Stimulated activated CD4-positive, alpha-beta T cell treated with anti-CD3 and anti-CD28 coated beads, TNF-alpha, amount 100 ng/mL, for 24 hours (primary cell): Measurements from ENCODE around the gene CACNA1A.
"Not testable (repeated sequence)": the region's sequence is repeated elsewhere in the genome, so short reads cannot be mapped to it uniquely, and the experiment has no call there.

Source experiments
- DNase-seq, 3 experiments: peaks; one replicate each; pipeline ENCODE4 v3.0.0-alpha.2; 2020; ENCODE audit warnings: low read depth in 3 of 3

CACNA1A gene

GRCh38 chr19:13366529-13367143 is 139.6 kb downstream of the CACNA1A start:
- DNase-seq: no peak

GRCh38 chr19:13363954-13364353 is 142.3 kb downstream of the CACNA1A start:
- no peak for DNase-seq

GRCh38 chr19:13363245-13363644 is 143.0 kb downstream of the CACNA1A start:
- no peak for DNase-seq

- no peak for DNase-seq
These were observed 143.6 kb downstream of the CACNA1A start for GRCh38 chr19:13362668-13363067.

- not testable (repeated sequence) for DNase-seq
These were observed 144.6 kb downstream of the CACNA1A start for GRCh38 chr19:13361726-13362125.

GRCh38 chr19:13356686-13357280 is 149.5 kb downstream of the CACNA1A start:
- no peak for DNase-seq

- DNase-seq: no peak
These were observed 150.1 kb downstream of the CACNA1A start for GRCh38 chr19:13356185-13356584.

- DNase-seq: no peak
These were observed 150.9 kb downstream of the CACNA1A start for GRCh38 chr19:13355356-13355755.

- no peak for DNase-seq
These were observed 152.7 kb downstream of the CACNA1A start for GRCh38 chr19:13353625-13354024.

- DNase-seq: no peak
These were observed 155.5 kb downstream of the CACNA1A start for GRCh38 chr19:13350759-13351158.

- no peak for DNase-seq
These were observed 156.2 kb downstream of the CACNA1A start for GRCh38 chr19:13350072-13350471.

GRCh38 chr19:13347367-13347766 is 158.9 kb downstream of the CACNA1A start:
- no peak for DNase-seq

- DNase-seq: no peak
These were observed 162.8 kb downstream of the CACNA1A start for GRCh38 chr19:13343514-13343913.

GRCh38 chr19:13342672-13343071 is 163.6 kb downstream of the CACNA1A start:
- DNase-seq: no peak

- no peak for DNase-seq
These were observed 166.4 kb downstream of the CACNA1A start for GRCh38 chr19:13339869-13340268.

- no peak for DNase-seq
These were observed 169.1 kb downstream of the CACNA1A start for GRCh38 chr19:13337181-13337580.

GRCh38 chr19:13334801-13335481 is 171.3 kb downstream of the CACNA1A start:
- DNase-seq: no peak

- DNase-seq: no peak
These were observed 176.0 kb downstream of the CACNA1A start for GRCh38 chr19:13330285-13330684.

- no peak for DNase-seq
These were observed 176.5 kb downstream of the CACNA1A start for GRCh38 chr19:13329766-13330165.

GRCh38 chr19:13328241-13328640 is 178.0 kb downstream of the CACNA1A start:
- no peak for DNase-seq

- no peak for DNase-seq
These were observed 186.8 kb downstream of the CACNA1A start for GRCh38 chr19:13319526-13319925.

- no peak for DNase-seq
These were observed 188.1 kb downstream of the CACNA1A start for GRCh38 chr19:13318190-13318589.

- no peak for DNase-seq
These were observed 190.8 kb downstream of the CACNA1A start for GRCh38 chr19:13315495-13315894.
